Right atrium auricular region (tissue), 2 donors: ENCODE measurements around the gene HOATZ. TPM values are rescaled to one million over a fixed set of nuclear protein-coding genes. Genes with fewer than 3 reads are reported as not detected.

Experiments
- DNase-seq: peaks from one replicate; pipeline ENCODE4 v3.0.0-alpha.2; 2019; ENCODE audit warnings: low spot score
- H3K27ac ChIP-seq, 2 donors: fragments of 200-600 bp; sonication (generic); 1 replicate in 1 of 2; 2 replicates in 1 of 2; pipeline ENCODE4 v1.5.1; 2016 to 2019
- H3K27me3 ChIP-seq, 2 donors: fragments of 200-600 bp; sonication (generic); one replicate each; pipeline versions ENCODE4 v1.5.1 to v1.6.0; 2017 to 2019
- H3K36me3 ChIP-seq: fragments of 200-600 bp; sonication (generic); one replicate; pipeline ENCODE4 v1.5.1; 2016
- H3K4me1 ChIP-seq, 2 donors: fragments of 200-600 bp; sonication (generic); one replicate each; pipeline versions ENCODE4 v1.5.1 to v1.6.0; 2017 to 2019
- H3K4me3 ChIP-seq, 2 donors: fragments of 200-600 bp; sonication (generic); 1 replicate in 1 of 2; 2 replicates in 1 of 2; pipeline ENCODE4 v1.5.1; 2017 to 2019; ENCODE audit warnings: mild to moderate bottlenecking in 1 of 2, moderate library complexity in 1 of 2
- H3K9me3 ChIP-seq, 2 donors: fragments of 200-600 bp; sonication (generic); one replicate each; pipeline ENCODE4 v1.5.1; 2019
- total RNA-seq, 2 donors: library from RNA; depleted of rRNA; stranded (reverse); fragments of >200 nt; gene quantifications; one replicate each; pipeline ENCODE4 v1.1.0, GENCODE V29; 2016
- TF ChIP-seq, protein P1 (sequence below), 2 donors: fragments of 200-600 bp; sonication (generic); IDR thresholded peaks; one replicate each; pipeline ENCODE4 v1.5.1; 2019; ENCODE audit warnings: antibody characterized with exemption in 2 of 2

Gene HOATZ
- total RNA-seq, 2 donors from 2014 or later: not detected

- no peaks in the 10 kb centered on the region for H3K4me1 ChIP-seq
- TF ChIP-seq, protein P1, sequence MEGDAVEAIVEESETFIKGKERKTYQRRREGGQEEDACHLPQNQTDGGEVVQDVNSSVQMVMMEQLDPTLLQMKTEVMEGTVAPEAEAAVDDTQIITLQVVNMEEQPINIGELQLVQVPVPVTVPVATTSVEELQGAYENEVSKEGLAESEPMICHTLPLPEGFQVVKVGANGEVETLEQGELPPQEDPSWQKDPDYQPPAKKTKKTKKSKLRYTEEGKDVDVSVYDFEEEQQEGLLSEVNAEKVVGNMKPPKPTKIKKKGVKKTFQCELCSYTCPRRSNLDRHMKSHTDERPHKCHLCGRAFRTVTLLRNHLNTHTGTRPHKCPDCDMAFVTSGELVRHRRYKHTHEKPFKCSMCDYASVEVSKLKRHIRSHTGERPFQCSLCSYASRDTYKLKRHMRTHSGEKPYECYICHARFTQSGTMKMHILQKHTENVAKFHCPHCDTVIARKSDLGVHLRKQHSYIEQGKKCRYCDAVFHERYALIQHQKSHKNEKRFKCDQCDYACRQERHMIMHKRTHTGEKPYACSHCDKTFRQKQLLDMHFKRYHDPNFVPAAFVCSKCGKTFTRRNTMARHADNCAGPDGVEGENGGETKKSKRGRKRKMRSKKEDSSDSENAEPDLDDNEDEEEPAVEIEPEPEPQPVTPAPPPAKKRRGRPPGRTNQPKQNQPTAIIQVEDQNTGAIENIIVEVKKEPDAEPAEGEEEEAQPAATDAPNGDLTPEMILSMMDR (IDR thresholded peaks at IDR 0.05): no peak
- no peak overlapping the region for H3K27ac ChIP-seq
- peaks cover 0 to 6% of the 10 kb centered on the region in 2 donors for H3K9me3 ChIP-seq
- H3K36me3 ChIP-seq: no peaks in the 10 kb centered on the region
- DNase-seq: no peak
- H3K4me3 ChIP-seq: no peak overlapping the region
- H3K27me3 ChIP-seq: no peaks in the 10 kb centered on the region
Measured at GRCh38 chr11:111476366-111476765, 38.2 kb upstream of the HOATZ start.

GRCh38 chr11:111476956-111477355, 37.6 kb upstream of the HOATZ start:
- Histone ChIP-seq H3K27ac (no peak overlapping the region), H3K27me3 (no peaks in the 10 kb centered on the region), H3K4me3 (no peak overlapping the region), H3K9me3 (peaks cover 0 to 7% of the 10 kb centered on the region in 2 donors), H3K4me1 (no peaks in the 10 kb centered on the region), H3K36me3 (no peaks in the 10 kb centered on the region)
- DNase-seq: no peak
- TF ChIP-seq, protein P1 (IDR thresholded peaks at IDR 0.05): no peak

- Histone ChIP-seq H3K4me1 (no peaks in the 10 kb centered on the region), H3K4me3 (no peak overlapping the region), H3K27me3 (no peaks in the 10 kb centered on the region), H3K27ac (no peak overlapping the region), H3K9me3 (peaks cover 3 to 17% of the 10 kb centered on the region in 2 donors), H3K36me3 (no peaks in the 10 kb centered on the region)
- TF ChIP-seq, protein P1 (IDR thresholded peaks at IDR 0.05): no peak
- no peak for DNase-seq
Measured at GRCh38 chr11:111477898-111478297, 36.7 kb upstream of the HOATZ start.

- no peak for DNase-seq
- peaks cover 6 to 34% of the 10 kb centered on the region in 2 donors for H3K9me3 ChIP-seq
Measured at GRCh38 chr11:111479666-111480065, 34.9 kb upstream of the HOATZ start.

DNA sequence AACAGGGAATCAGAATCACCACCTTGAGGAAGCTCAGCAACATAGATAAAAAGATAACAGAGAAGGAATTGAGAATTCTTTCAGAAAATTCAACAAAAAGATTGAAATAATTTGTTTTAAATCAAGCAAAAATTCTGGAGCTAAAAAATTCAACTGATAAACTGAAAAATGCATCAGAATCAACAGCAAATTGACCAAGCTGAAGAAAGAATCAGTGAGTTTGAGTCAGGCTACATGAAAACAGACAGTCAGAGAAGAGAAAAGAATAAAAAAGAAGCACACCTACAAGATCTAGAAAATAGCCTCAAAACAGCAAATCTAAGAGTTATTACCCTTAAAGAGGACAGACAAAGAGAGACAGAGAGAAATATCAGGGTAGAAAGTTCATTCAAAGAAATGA, 31.1 kb upstream of the HOATZ start:
- H3K4me3 ChIP-seq: no peak overlapping the region

More at GRCh38 chr11:111479666-111480065, 34.9 kb upstream of the HOATZ start:
- Histone ChIP-seq H3K4me3 (no peak overlapping the region), H3K27me3 (no peaks in the 10 kb centered on the region), H3K27ac (no peak overlapping the region), H3K36me3 (no peaks in the 10 kb centered on the region), H3K4me1 (no peaks in the 10 kb centered on the region)
- TF ChIP-seq, protein P1 (IDR thresholded peaks at IDR 0.05): peak in 1 of 2 donors; percentile 30

More for the DNA sequence above, 31.1 kb upstream of the HOATZ start:
- no peaks in the 10 kb centered on the region for H3K4me1 ChIP-seq
- no peaks in the 10 kb centered on the region for H3K27me3 ChIP-seq
- DNase-seq: no peak
- H3K9me3 ChIP-seq: peaks cover 6 to 46% of the 10 kb centered on the region in 2 donors
- no peaks in the 10 kb centered on the region for H3K36me3 ChIP-seq
- TF ChIP-seq, protein P1 (IDR thresholded peaks at IDR 0.05): no peak
- no peak overlapping the region for H3K27ac ChIP-seq
